K562 (cell line): ENCODE results near the gene TFPI. TPM values are rescaled to one million over a fixed set of nuclear protein-coding genes. Genes with fewer than 3 reads are reported as not detected.

Experiments
- ATAC-seq: fragments of 200-7000 bp; cut with Tn5 transposase; 3 replicates; pipeline ENCODE4 v1.9.1; 2020; ENCODE audit warnings: moderate library complexity
- BruUV-seq: library from RNA; stranded (reverse); fragments of 400-500 nt; replicated peaks from 2 replicates; lab custom pipeline; 2021; lab: Mats Ljungman, UMichigan
- CTCF ChIA-PET: fragments of 300-600 bp; formaldehyde crosslinking; extraction: SDS; loops from one replicate; lab custom pipeline; 2021; ENCODE audit warnings: low intra/inter-chr PET ratio; lab: Yijun Ruan, JAX
- POLR2A ChIA-PET: fragments of 300-600, 350-650 bp; sonication (Branson Sonifier 250); formaldehyde crosslinking; extraction: SDS; loops from one replicate; lab custom pipeline; 2021; ENCODE audit warnings: antibody characterized with exemption, inconsistent platforms; lab: Yijun Ruan, JAX
- DNase-seq, 4 experiments: peaks; one replicate each; pipeline versions ENCODE4 v3.0.0 to v3.0.0-alpha.2; 2011 to 2018; ENCODE audit warnings: low spot score in 3 of 4, mixed read lengths in 3 of 4; ENCODE audit errors: extremely low read depth in 1 of 4
- FAIRE-seq: peaks from 2 replicates; lab custom pipeline; 2011; peaks lifted over from hg19 to GRCh38; lab: Jason Lieb, UNC
- H2AFZ ChIP-seq: 2 replicates; pipeline ENCODE4 v1.6.0; 2011; ENCODE audit warnings: low read depth, low read length, control low read depth, inconsistent platforms
- H3K27ac ChIP-seq: fragments of 200-600 bp; 3 replicates; pipeline ENCODE4 v1.8.0; 2011; ENCODE audit warnings: low read depth, mild to moderate bottlenecking, control low read depth, inconsistent platforms, low read length, moderate library complexity, mixed read lengths; ENCODE audit errors: extremely low read depth
- H3K27me3 ChIP-seq, 2 experiments: fragments of 300-600 bp in 1 of 2; 2 replicates in 1 of 2; 3 replicates in 1 of 2; pipeline versions ENCODE4 v1.6.0 to v1.8.0; 2011; ENCODE audit warnings: inconsistent platforms in 2 of 2, low read length in 2 of 2, mild to moderate bottlenecking in 1 of 2, mixed read lengths in 1 of 2, moderate library complexity in 1 of 2; ENCODE audit not compliant: control insufficient read depth in 2 of 2, insufficient read depth in 2 of 2
- H3K36me3 ChIP-seq: fragments of 300-600 bp; 3 replicates; pipeline ENCODE4 v1.8.0; 2011; ENCODE audit warnings: mild to moderate bottlenecking, low read length, inconsistent platforms; ENCODE audit not compliant: control insufficient read depth, insufficient read depth
- H3K4me1 ChIP-seq, 2 experiments: fragments of 200-600 bp in 1 of 2; replicated peaks in 1 of 2; 2 replicates in 1 of 2; 3 replicates in 1 of 2; pipeline versions ENCODE4 v1.5.1 to v1.8.0; 2011; ENCODE audit warnings: inconsistent platforms in 2 of 2, low read length in 2 of 2, mild to moderate bottlenecking in 1 of 2, mixed read lengths in 1 of 2, moderate library complexity in 1 of 2; ENCODE audit not compliant: control insufficient read depth in 2 of 2, insufficient read depth in 2 of 2
- H3K4me2 ChIP-seq: 2 replicates; pipeline ENCODE4 v1.6.1; 2011; ENCODE audit warnings: low read length, control low read depth, inconsistent platforms, mixed read lengths; ENCODE audit not compliant: insufficient read depth
- H3K4me3 ChIP-seq: fragments of 200-600 bp; sonication (generic), shearing (Covaris generic); 2 replicates; pipeline ENCODE4 v1.5.1; 2016; ENCODE audit warnings: control low read depth, inconsistent platforms
- H3K79me2 ChIP-seq: fragments of 200-600 bp; 3 replicates; pipeline ENCODE4 v1.8.0; 2011; ENCODE audit warnings: low read length, inconsistent platforms; ENCODE audit not compliant: control insufficient read depth, insufficient read depth
- H3K9ac ChIP-seq, 2 experiments: 2 replicates each; pipeline versions ENCODE4 v1.6.0 to v1.6.1; 2011; ENCODE audit warnings: low read depth in 2 of 2, low read length in 2 of 2, control low read depth in 1 of 2, inconsistent platforms in 1 of 2, mild to moderate bottlenecking in 1 of 2, mixed read lengths in 1 of 2; ENCODE audit not compliant: insufficient read depth in 1 of 2
- H3K9me1 ChIP-seq: one replicate; pipeline ENCODE4 v1.6.0; 2011; ENCODE audit warnings: inconsistent platforms, mild to moderate bottlenecking, low read length, moderate library complexity; ENCODE audit not compliant: control insufficient read depth, insufficient read depth
- H3K9me3 ChIP-seq: replicated peaks from 2 replicates; pipeline ENCODE4 v1.5.1; 2011; ENCODE audit warnings: low read depth, low read length, inconsistent platforms; ENCODE audit not compliant: control insufficient read depth, insufficient read depth
- H4K20me1 ChIP-seq: replicated peaks from 2 replicates; pipeline ENCODE4 v1.6.1; 2011; ENCODE audit warnings: low read length, inconsistent platforms, mixed read lengths; ENCODE audit not compliant: control insufficient read depth, insufficient read depth
- BRCA1 ChIP-seq, 2 experiments: fragments of 450-650 bp in 1 of 2; sonication (generic) in 1 of 2; formaldehyde crosslinking in 1 of 2; IDR thresholded peaks; 2 replicates each; pipeline versions ENCODE4 v1.5.0 to v1.6.1; 2017 to 2020; ENCODE audit warnings: mild to moderate bottlenecking in 1 of 2, missing genetic modification reagents in 1 of 2
- FOXP4 ChIP-seq: sonication (generic); formaldehyde crosslinking; IDR thresholded peaks from 2 replicates; pipeline ENCODE4 v1.8.0; 2022; ENCODE audit warnings: mild to moderate bottlenecking, missing genetic modification reagents, borderline replicate concordance
- GATA2 ChIP-seq: sonication (generic); formaldehyde crosslinking; IDR thresholded peaks from 2 replicates; pipeline ENCODE4 v1.4.0; 2020; ENCODE audit warnings: mild to moderate bottlenecking, missing genetic modification reagents
- GATAD2B ChIP-seq: fragments of 450-650 bp; IDR thresholded peaks from 2 replicates; pipeline ENCODE4 v1.6.1; 2017; ENCODE audit warnings: mild to moderate bottlenecking, borderline replicate concordance
- SMARCA5 ChIP-seq: fragments of 450-650 bp; IDR thresholded peaks from 2 replicates; pipeline ENCODE4 v1.6.1; 2016
- TCF15 ChIP-seq: fragments of 250-450 bp; sonication (Bioruptor Pico); IDR thresholded peaks from 2 replicates; pipeline ENCODE4 v1.8.0; 2022; ENCODE audit warnings: moderate library complexity, mild to moderate bottlenecking, inconsistent platforms
- TSHZ1 ChIP-seq: fragments of 250-450 bp; sonication (Bioruptor Pico); IDR thresholded peaks from 2 replicates; pipeline ENCODE4 v1.4.0; 2020; ENCODE audit warnings: mild to moderate bottlenecking, moderate library complexity
- ZBTB17 ChIP-seq: fragments of 450-650 bp; formaldehyde crosslinking; IDR thresholded peaks from 2 replicates; pipeline ENCODE4 v1.4.0; 2020; ENCODE audit warnings: mild to moderate bottlenecking
- WGBS: fragments of 100-300 bp; shearing (Covaris generic); methylation state at CpG from one replicate; pipeline ENCODE4 v1.1.6; 2016; ENCODE audit warnings: low coverage, mixed read lengths; ENCODE audit not compliant: insufficient coverage; ENCODE audit errors: missing lambda C conversion rate; 5-methylcytosine and 5-hydroxymethylcytosine counted together
- in situ Hi-C: fragments of 300-500 bp; cut with MboI; formaldehyde crosslinking; loops from 4 replicates; pipeline ENCODE4 v1.15.0; 2018; ENCODE audit warnings: inconsistent platforms, mixed read lengths
- intact Hi-C: fragments of 100-400 bp; cut with micrococcal nuclease; formaldehyde crosslinking; loops from 2 replicates; pipeline ENCODE4 v1.14.2; 2022
- polyA plus RNA-seq, 8 experiments: library from polyadenylated mRNA; depleted of rRNA in 4 of 8; stranded (reverse) in 5 of 8; unstranded in 3 of 8; fragments of >200 nt; fragmentation: Nextera tagmentation in 2 of 8; fragmentation: Illumina TruSeq in 1 of 8; extraction: Ambion mirVana in 2 of 8; extraction: Trizol in 1 of 8; gene quantifications; 2 replicates each; pipeline versions ENCODE4 v1.2.1 to v1.2.3, GENCODE V29; 2011 to 2014; ENCODE audit warnings: inconsistent platforms in 1 of 8, missing spikeins in 1 of 8
- total RNA-seq, 7 experiments: library from RNA; depleted of rRNA in 6 of 7; stranded (reverse); fragments of >200 nt in 6 of 7; fragmentation: Illumina TruSeq in 2 of 7; extraction: Trizol in 2 of 7; gene quantifications; 2 replicates each; pipeline versions ENCODE4 v1.2.1 to v1.2.3, GENCODE V29; 2011 to 2021; ENCODE audit warnings: low replicate concordance in 1 of 7
- TF ChIP-seq, protein P1 (sequence below): fragments of 250-450 bp; sonication (Bioruptor Pico); IDR thresholded peaks from 2 replicates; pipeline ENCODE4 v1.8.0; 2021; ENCODE audit warnings: mild to moderate bottlenecking, moderate library complexity

The TFPI gene
- total and polyA plus RNA-seq, 9 of the 15 experiments (the other 6 are each of a cell fraction or from before 2014, with no cell fraction given) = 53.5 to 219 (median 100) TPM

DNA sequence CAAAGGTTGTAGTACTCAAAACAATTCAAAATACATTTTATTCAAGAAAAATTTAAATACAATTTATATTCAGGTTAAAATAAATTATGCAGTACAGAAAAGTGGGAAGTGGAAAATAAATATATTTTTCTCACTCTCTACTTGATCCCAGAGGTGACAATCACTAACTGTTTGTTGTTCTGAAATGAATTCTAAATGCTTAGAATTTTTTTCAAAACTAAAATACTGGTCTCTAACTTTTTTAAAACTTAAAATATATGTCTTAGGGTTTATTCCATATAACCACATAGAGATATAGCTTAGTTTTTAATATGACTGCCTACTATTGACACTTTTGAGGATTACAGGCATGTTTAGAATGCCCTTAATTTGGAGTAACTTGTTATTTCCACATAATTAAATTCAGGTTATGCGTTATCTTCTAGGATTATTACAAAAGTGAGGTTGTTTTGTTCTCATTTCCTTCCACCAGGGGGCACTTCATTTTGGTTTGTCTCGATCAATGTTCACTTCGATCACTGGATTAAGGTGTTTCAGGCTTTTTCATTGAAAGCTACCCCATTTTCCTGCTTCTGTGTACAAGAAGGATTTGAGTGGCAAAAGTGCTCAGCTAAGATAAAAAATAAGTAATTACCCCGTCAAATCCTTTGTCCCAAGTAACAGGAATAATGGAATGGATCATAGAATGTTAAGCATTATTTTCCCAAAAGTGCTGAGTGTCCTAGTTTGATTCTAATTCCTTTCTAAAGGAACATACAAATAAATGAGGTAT, 27.1 kb upstream of the TFPI start (continued):
- no peak for TF ChIP-seq TCF15 (CRISPR knock-in tag)

DNA sequence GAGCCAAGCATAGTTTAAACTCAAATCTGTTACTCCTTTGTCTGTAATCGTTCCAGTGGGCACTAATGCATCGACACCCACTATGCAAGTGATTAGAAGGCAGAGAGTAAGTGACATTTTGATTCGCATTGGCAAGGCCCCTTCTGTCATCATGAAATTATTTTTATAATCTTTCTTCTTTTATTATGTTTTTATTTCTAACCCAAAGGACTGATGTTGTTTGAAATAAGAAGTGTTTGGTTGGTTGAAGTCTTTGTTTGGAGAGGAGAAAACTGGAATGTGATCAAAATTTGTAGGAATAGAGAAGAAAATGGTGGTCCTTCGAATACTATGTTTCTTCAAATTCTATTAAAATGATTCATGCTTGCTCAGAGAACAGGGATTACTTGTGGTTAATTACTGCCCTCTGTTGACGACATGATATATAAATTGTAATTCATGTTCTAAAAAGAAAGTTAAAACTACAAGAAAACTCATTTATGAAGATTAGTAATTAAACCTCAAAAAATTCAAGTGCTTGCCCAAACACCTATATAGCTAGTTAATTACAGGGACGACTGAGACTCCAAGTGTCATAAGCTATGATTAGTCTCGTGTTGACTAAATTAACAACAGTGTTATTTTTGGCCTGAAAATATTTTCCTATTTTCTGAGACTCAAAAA, 26.4 kb upstream of the TFPI start:
- in situ Hi-C loops = loop anchor here (5.0 to 25.0 kb wide), 2 partner anchors 78 to 932 kb away; no protein-coding TSS in a partner anchor
- peak; percentile 84 for ATAC-seq
- peak overlapping the region; percentile 53 for H3K4me2 ChIP-seq
- H4K20me1 ChIP-seq = no peaks in the 10 kb centered on the region
- no TSS peak for BruUV-seq
- 13% methylated on average over 7 of the region's 7 CpGs for WGBS
- ChIA-PET POLR2A (no interaction called here), CTCF (interaction anchor here (0.6 to 5.9 kb wide), 8 partner anchors 78 to 719 kb away, joined by 3 to 320 read pairs (median 6); no protein-coding TSS in a partner anchor)
- H3K9me3 ChIP-seq = no peaks in the 10 kb centered on the region
- peak overlapping the region in 1 of 2 experiments; percentile 50; a peak in 2 of 4 replicates for H3K9ac ChIP-seq
- intact Hi-C loops = loop anchor here (1.0 to 10.0 kb wide), 6 partner anchors 80 to 1832 kb away; no protein-coding TSS in a partner anchor
- no peaks in the 10 kb centered on the region for H3K4me1 ChIP-seq
- no peaks in the 10 kb centered on the region for H3K79me2 ChIP-seq
- no peaks in the 10 kb centered on the region for H3K36me3 ChIP-seq
- peak overlapping the region; percentile 91 for H2AFZ ChIP-seq
- peak overlapping the region; percentile 47; the same call in 2 of the 3 replicates for H3K27ac ChIP-seq
- peak; percentile 74 for FAIRE-seq
- no peak overlapping the region for H3K4me3 ChIP-seq
- DNase-seq = peak; percentile 19 to 80 (median 43)
- H3K27me3 ChIP-seq = no peaks in the 10 kb centered on the region
- no peaks in the 10 kb centered on the region for H3K9me1 ChIP-seq
- TF ChIP-seq TSHZ1 (CRISPR knock-in tag) (no peak), GATA2 (no peak), BRCA1 (IDR thresholded peaks at IDR 0.05) (no peak), BRCA1 (CRISPR knock-in tag; IDR thresholded peaks at IDR 0.05) (no peak), ZBTB17 (no peak), GATAD2B (peak; percentile 40; the same call in 1 of the 2 replicates), SMARCA5 (no peak), FOXP4 (CRISPR knock-in tag) (no peak)
- TF ChIP-seq, protein P1, sequence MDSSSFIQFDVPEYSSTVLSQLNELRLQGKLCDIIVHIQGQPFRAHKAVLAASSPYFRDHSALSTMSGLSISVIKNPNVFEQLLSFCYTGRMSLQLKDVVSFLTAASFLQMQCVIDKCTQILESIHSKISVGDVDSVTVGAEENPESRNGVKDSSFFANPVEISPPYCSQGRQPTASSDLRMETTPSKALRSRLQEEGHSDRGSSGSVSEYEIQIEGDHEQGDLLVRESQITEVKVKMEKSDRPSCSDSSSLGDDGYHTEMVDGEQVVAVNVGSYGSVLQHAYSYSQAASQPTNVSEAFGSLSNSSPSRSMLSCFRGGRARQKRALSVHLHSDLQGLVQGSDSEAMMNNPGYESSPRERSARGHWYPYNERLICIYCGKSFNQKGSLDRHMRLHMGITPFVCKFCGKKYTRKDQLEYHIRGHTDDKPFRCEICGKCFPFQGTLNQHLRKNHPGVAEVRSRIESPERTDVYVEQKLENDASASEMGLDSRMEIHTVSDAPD (CRISPR knock-in tag) = no peak
